ENCODE measurements around the gene PDSS2.
"Not testable (repeated sequence)": the region's sequence is repeated elsewhere in the genome, so short reads cannot be mapped to it uniquely, and the experiment has no call there.

DNA sequence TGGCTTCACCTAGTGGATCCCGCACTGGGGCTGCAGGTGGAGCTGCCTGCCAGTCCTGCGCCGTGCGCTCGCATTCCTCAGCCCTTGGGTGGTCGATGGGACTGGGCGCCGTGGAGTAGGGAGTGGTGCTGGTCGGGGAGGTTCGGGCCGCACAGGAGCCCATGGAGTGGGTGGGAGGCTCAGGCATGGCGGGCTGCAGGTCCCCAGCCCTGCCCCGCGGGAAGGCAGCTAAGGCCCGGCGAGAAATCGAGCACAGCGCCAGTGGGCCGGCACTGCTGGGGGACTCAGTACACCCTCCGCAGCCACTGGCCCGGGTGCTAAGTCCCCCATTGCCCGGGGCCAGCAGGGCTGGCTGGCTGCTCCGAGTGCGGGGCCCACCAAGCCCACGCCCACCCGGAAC lies 95.2 kb downstream of the PDSS2 start:
- TF ChIP-seq, protein P1, sequence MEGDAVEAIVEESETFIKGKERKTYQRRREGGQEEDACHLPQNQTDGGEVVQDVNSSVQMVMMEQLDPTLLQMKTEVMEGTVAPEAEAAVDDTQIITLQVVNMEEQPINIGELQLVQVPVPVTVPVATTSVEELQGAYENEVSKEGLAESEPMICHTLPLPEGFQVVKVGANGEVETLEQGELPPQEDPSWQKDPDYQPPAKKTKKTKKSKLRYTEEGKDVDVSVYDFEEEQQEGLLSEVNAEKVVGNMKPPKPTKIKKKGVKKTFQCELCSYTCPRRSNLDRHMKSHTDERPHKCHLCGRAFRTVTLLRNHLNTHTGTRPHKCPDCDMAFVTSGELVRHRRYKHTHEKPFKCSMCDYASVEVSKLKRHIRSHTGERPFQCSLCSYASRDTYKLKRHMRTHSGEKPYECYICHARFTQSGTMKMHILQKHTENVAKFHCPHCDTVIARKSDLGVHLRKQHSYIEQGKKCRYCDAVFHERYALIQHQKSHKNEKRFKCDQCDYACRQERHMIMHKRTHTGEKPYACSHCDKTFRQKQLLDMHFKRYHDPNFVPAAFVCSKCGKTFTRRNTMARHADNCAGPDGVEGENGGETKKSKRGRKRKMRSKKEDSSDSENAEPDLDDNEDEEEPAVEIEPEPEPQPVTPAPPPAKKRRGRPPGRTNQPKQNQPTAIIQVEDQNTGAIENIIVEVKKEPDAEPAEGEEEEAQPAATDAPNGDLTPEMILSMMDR (conservative IDR thresholded peaks at IDR 0.05; ENCODE audit: low read depth, low read length), result not testable (repeated sequence)
- TF ChIP-seq EZH2 (IDR thresholded peaks at IDR 0.05; ENCODE audit: borderline replicate concordance, low read depth, low read length, poor library complexity, severe bottlenecking), result not testable (repeated sequence)
